ENCODE data around the gene MCM6. TPM values are rescaled to one million over a fixed set of nuclear protein-coding genes. Genes with fewer than 3 reads are reported as not detected.

Gene MCM6
- total RNA-seq, 1 experiment from 2014 or later = 96.0 TPM

DNA sequence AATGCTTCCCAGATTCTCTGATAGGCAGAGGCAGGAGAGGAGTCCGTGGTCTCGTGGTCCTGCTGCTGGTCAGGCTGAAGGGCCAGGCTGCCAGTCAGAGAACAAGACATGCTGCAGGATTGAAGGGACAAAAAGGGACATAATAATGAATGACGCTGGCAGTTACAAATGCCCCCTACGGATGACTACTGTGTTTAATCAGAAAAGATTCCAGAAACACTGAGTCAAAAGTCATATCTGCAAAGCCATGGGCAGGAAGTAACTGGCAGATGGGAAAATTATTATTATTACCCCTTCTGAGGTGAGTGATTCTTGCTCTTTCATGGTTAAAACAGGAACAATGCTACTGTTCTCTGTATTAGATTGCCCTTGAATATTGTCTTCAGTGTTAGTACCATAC is 58.3 kb downstream of the MCM6 start:
- Mint-ChIP-seq H3K27ac (ENCODE audit: unreplicated experiment) (no peak overlapping the region), H3K36me3 (ENCODE audit: insufficient read depth, unreplicated experiment) (peaks cover under 1% of the 10 kb centered on the region), H3K27me3 (ENCODE audit: insufficient read depth, unreplicated experiment) (no peaks in the 10 kb centered on the region), H3K9me3 (ENCODE audit: unreplicated experiment) (no peaks in the 10 kb centered on the region), H3K4me1 (ENCODE audit: low read depth, unreplicated experiment) (no peaks in the 10 kb centered on the region), H3K4me3 (ENCODE audit: unreplicated experiment) (no peak overlapping the region)
- CTCF ChIA-PET = no interaction called here
- Histone ChIP-seq H3K36me3 (ENCODE audit: control insufficient read depth, insufficient read depth, low read length) (no peaks in the 10 kb centered on the region), H3K4me1 (no peaks in the 10 kb centered on the region), H3K9me3 (peaks cover 6% of the 10 kb centered on the region; the same call in 1 of the 2 replicates), H3K27me3 (replicated peaks; ENCODE audit: control insufficient read depth, insufficient read depth, low read length) (no peaks in the 10 kb centered on the region), H3K4me3 (ENCODE audit: low read depth, low read length) (no peak overlapping the region)
- POLR2A ChIA-PET = no interaction called here
- no TSS peak for BruUV-seq (replicated peaks)
- intact Hi-C loops (cut with micrococcal nuclease; ENCODE audit: unreplicated experiment) = no loop called here
- DNase-seq = no peak
- TF ChIP-seq, protein P1, sequence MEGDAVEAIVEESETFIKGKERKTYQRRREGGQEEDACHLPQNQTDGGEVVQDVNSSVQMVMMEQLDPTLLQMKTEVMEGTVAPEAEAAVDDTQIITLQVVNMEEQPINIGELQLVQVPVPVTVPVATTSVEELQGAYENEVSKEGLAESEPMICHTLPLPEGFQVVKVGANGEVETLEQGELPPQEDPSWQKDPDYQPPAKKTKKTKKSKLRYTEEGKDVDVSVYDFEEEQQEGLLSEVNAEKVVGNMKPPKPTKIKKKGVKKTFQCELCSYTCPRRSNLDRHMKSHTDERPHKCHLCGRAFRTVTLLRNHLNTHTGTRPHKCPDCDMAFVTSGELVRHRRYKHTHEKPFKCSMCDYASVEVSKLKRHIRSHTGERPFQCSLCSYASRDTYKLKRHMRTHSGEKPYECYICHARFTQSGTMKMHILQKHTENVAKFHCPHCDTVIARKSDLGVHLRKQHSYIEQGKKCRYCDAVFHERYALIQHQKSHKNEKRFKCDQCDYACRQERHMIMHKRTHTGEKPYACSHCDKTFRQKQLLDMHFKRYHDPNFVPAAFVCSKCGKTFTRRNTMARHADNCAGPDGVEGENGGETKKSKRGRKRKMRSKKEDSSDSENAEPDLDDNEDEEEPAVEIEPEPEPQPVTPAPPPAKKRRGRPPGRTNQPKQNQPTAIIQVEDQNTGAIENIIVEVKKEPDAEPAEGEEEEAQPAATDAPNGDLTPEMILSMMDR (IDR thresholded peaks at IDR 0.05; ENCODE audit: insufficient read depth in 1 of 2, low read depth in 1 of 2, low read length in 1 of 2, severe bottlenecking in 1 of 2, unreplicated experiment in 1 of 2) = no peak

DNA sequence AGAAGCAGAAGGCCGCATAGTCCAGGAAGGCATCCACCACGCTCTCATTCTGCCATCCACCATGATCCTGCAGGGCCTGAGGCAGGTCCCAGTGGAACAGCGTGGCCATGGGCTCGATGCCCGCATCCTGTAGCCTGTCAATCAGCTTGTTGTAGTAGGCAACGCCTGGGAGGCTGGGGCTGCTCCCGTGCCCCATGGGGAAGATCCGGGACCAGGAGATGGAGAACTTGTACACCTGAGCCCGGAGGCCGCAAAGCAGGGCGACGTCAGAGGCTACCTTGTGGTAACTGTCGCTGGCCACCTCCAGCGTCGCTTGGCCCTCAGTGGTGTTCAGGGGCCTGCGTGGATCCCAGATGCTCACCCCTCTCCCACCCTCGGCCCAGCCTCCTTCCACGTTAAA is 58.8 kb downstream of the MCM6 start:
- peaks cover under 1% of the 10 kb centered on the region; the same call in 1 of the 2 replicates for H3K9me3 ChIP-seq
- intact Hi-C loops (cut with micrococcal nuclease; ENCODE audit: unreplicated experiment) = no loop called here
- Mint-ChIP-seq H3K4me1 (ENCODE audit: low read depth, unreplicated experiment) (no peaks in the 10 kb centered on the region), H3K27ac (ENCODE audit: unreplicated experiment) (no peak overlapping the region), H3K27me3 (ENCODE audit: insufficient read depth, unreplicated experiment) (no peaks in the 10 kb centered on the region), H3K4me3 (ENCODE audit: unreplicated experiment) (no peak overlapping the region), H3K9me3 (ENCODE audit: unreplicated experiment) (no peaks in the 10 kb centered on the region), H3K36me3 (ENCODE audit: insufficient read depth, unreplicated experiment) (peaks cover 5% of the 10 kb centered on the region)
- TF ChIP-seq, protein P1 (IDR thresholded peaks at IDR 0.05; ENCODE audit: insufficient read depth in 1 of 2, low read depth in 1 of 2, low read length in 1 of 2, severe bottlenecking in 1 of 2, unreplicated experiment in 1 of 2) = no peak
- POLR2A ChIA-PET = no interaction called here
- no peaks in the 10 kb centered on the region for H3K4me1 ChIP-seq
- no peaks in the 10 kb centered on the region for H3K36me3 ChIP-seq (ENCODE audit: control insufficient read depth, insufficient read depth, low read length)
- no TSS peak for BruUV-seq (replicated peaks)
- DNase-seq = no peak
- CTCF ChIA-PET = no interaction called here
- H3K27me3 ChIP-seq (replicated peaks; ENCODE audit: control insufficient read depth, insufficient read depth, low read length) = no peaks in the 10 kb centered on the region; the same call in 1 of the 2 replicates
- H3K4me3 ChIP-seq (ENCODE audit: low read depth, low read length) = no peak overlapping the region

DNA sequence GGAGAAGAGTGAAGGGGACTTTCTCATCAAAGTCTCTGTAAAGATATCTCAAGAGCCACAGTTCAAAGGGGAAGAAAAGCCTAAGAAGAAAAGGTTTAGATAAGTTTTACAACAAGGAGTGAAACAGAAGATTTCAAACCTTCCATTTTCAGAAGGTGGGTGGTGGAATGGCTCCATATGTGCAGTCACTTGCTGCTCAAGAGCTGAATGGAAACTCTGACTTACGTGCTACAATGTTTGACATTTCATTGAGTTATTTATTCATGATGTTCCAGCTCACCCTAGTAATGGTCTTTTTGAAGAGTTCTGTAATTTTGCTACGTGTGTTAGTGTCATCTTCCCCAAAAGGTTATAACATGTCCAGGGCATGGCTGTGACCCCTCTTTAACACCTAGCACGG is 61.0 kb downstream of the MCM6 start:
- TF ChIP-seq, protein P1 (IDR thresholded peaks at IDR 0.05; ENCODE audit: insufficient read depth in 1 of 2, low read depth in 1 of 2, low read length in 1 of 2, severe bottlenecking in 1 of 2, unreplicated experiment in 1 of 2) = no peak
- Mint-ChIP-seq H3K27me3 (ENCODE audit: insufficient read depth, unreplicated experiment) (no peaks in the 10 kb centered on the region), H3K4me3 (ENCODE audit: unreplicated experiment) (no peak overlapping the region), H3K4me1 (ENCODE audit: low read depth, unreplicated experiment) (no peaks in the 10 kb centered on the region), H3K36me3 (ENCODE audit: insufficient read depth, unreplicated experiment) (peaks cover 8% of the 10 kb centered on the region), H3K27ac (ENCODE audit: unreplicated experiment) (no peak overlapping the region), H3K9me3 (ENCODE audit: unreplicated experiment) (no peaks in the 10 kb centered on the region)
- Histone ChIP-seq H3K27me3 (replicated peaks; ENCODE audit: control insufficient read depth, insufficient read depth, low read length) (no peaks in the 10 kb centered on the region; the same call in 1 of the 2 replicates), H3K4me1 (no peaks in the 10 kb centered on the region), H3K4me3 (ENCODE audit: low read depth, low read length) (no peak overlapping the region), H3K36me3 (ENCODE audit: control insufficient read depth, insufficient read depth, low read length) (no peaks in the 10 kb centered on the region), H3K9me3 (no peaks in the 10 kb centered on the region; the same call in 1 of the 2 replicates)
- CTCF ChIA-PET = no interaction called here
- intact Hi-C loops (cut with micrococcal nuclease; ENCODE audit: unreplicated experiment) = no loop called here
- DNase-seq = no peak
- POLR2A ChIA-PET = no interaction called here
- no TSS peak for BruUV-seq (replicated peaks)
